ENCODE measurements around the gene METTL25B.

METTL25B gene

GRCh38 chr1:156692925-156693847 lies 35.1 kb upstream of the METTL25B start:
- H3K9me3 Mint-ChIP-seq: no peaks in the 10 kb centered on the region
- no peak overlapping the region for H3K4me3 Mint-ChIP-seq
- H3K36me3 Mint-ChIP-seq (ENCODE audit: low read depth): no peaks in the 10 kb centered on the region
- intact Hi-C loops (cut with micrococcal nuclease): no loop called here
- H3K4me1 Mint-ChIP-seq (ENCODE audit: low read depth): peaks cover 36% of the 10 kb centered on the region
- peaks cover 84% of the 10 kb centered on the region for H3K27me3 Mint-ChIP-seq
- no peak overlapping the region for H3K27ac Mint-ChIP-seq

- Mint-ChIP-seq H3K4me3 (no peak overlapping the region), H3K4me1 (ENCODE audit: low read depth) (peaks cover 39% of the 10 kb centered on the region), H3K9me3 (no peaks in the 10 kb centered on the region), H3K27me3 (peaks cover 82% of the 10 kb centered on the region), H3K36me3 (ENCODE audit: low read depth) (no peaks in the 10 kb centered on the region), H3K27ac (no peak overlapping the region)
- intact Hi-C loops (cut with micrococcal nuclease): no loop called here
These were observed 34.2 kb upstream of the METTL25B start for GRCh38 chr1:156693848-156694689.

- Mint-ChIP-seq H3K36me3 (ENCODE audit: low read depth) (no peaks in the 10 kb centered on the region), H3K4me3 (no peak overlapping the region), H3K4me1 (ENCODE audit: low read depth) (peaks cover 37% of the 10 kb centered on the region), H3K27ac (no peak overlapping the region), H3K27me3 (peaks cover 80% of the 10 kb centered on the region), H3K9me3 (no peaks in the 10 kb centered on the region)
- intact Hi-C loops (cut with micrococcal nuclease): no loop called here
These were observed 33.6 kb upstream of the METTL25B start for GRCh38 chr1:156694690-156694962.

GRCh38 chr1:156696755-156697154 lies 31.5 kb upstream of the METTL25B start:
- Mint-ChIP-seq H3K27me3 (peaks cover 70% of the 10 kb centered on the region), H3K4me1 (ENCODE audit: low read depth) (peaks cover 24% of the 10 kb centered on the region), H3K9me3 (no peaks in the 10 kb centered on the region), H3K4me3 (no peak overlapping the region), H3K36me3 (ENCODE audit: low read depth) (no peaks in the 10 kb centered on the region), H3K27ac (no peak overlapping the region)
- intact Hi-C loops (cut with micrococcal nuclease): no loop called here

- Mint-ChIP-seq H3K4me3 (no peak overlapping the region), H3K27ac (no peak overlapping the region), H3K36me3 (ENCODE audit: low read depth) (no peaks in the 10 kb centered on the region), H3K27me3 (peaks cover 69% of the 10 kb centered on the region), H3K4me1 (ENCODE audit: low read depth) (peaks cover 16% of the 10 kb centered on the region), H3K9me3 (no peaks in the 10 kb centered on the region)
- intact Hi-C loops (cut with micrococcal nuclease): no loop called here
These were observed 30.8 kb upstream of the METTL25B start for GRCh38 chr1:156697481-156697880.

- H3K27ac Mint-ChIP-seq: no peak overlapping the region
- intact Hi-C loops (cut with micrococcal nuclease): no loop called here
- H3K9me3 Mint-ChIP-seq: no peaks in the 10 kb centered on the region
- H3K4me3 Mint-ChIP-seq: no peak overlapping the region
- H3K4me1 Mint-ChIP-seq (ENCODE audit: low read depth): peaks cover 5% of the 10 kb centered on the region
- no peaks in the 10 kb centered on the region for H3K36me3 Mint-ChIP-seq (ENCODE audit: low read depth)
- H3K27me3 Mint-ChIP-seq: peaks cover 69% of the 10 kb centered on the region
These were observed 29.3 kb upstream of the METTL25B start for GRCh38 chr1:156698995-156699394.

GRCh38 chr1:156700736-156701531 lies 27.3 kb upstream of the METTL25B start:
- Mint-ChIP-seq H3K27ac (no peak overlapping the region), H3K4me3 (no peak overlapping the region), H3K36me3 (ENCODE audit: low read depth) (no peaks in the 10 kb centered on the region), H3K4me1 (ENCODE audit: low read depth) (peaks cover 21% of the 10 kb centered on the region), H3K27me3 (peaks cover 79% of the 10 kb centered on the region), H3K9me3 (no peaks in the 10 kb centered on the region)
- intact Hi-C loops (cut with micrococcal nuclease): no loop called here

GRCh38 chr1:156703336-156703735 lies 24.9 kb upstream of the METTL25B start:
- H3K4me3 Mint-ChIP-seq: no peak overlapping the region
- H3K27me3 Mint-ChIP-seq: peaks cover 87% of the 10 kb centered on the region
- intact Hi-C loops (cut with micrococcal nuclease): no loop called here
- H3K4me1 Mint-ChIP-seq (ENCODE audit: low read depth): peaks cover 44% of the 10 kb centered on the region
- H3K9me3 Mint-ChIP-seq: no peaks in the 10 kb centered on the region
- no peak overlapping the region for H3K27ac Mint-ChIP-seq
- no peaks in the 10 kb centered on the region for H3K36me3 Mint-ChIP-seq (ENCODE audit: low read depth)

- Mint-ChIP-seq H3K27ac (no peak overlapping the region), H3K27me3 (peaks cover 87% of the 10 kb centered on the region), H3K36me3 (ENCODE audit: low read depth) (no peaks in the 10 kb centered on the region), H3K4me1 (ENCODE audit: low read depth) (peaks cover 46% of the 10 kb centered on the region), H3K4me3 (no peak overlapping the region), H3K9me3 (no peaks in the 10 kb centered on the region)
- intact Hi-C loops (cut with micrococcal nuclease): no loop called here
These were observed 24.5 kb upstream of the METTL25B start for GRCh38 chr1:156703741-156704140.

- Mint-ChIP-seq H3K4me3 (no peak overlapping the region), H3K36me3 (ENCODE audit: low read depth) (no peaks in the 10 kb centered on the region), H3K27ac (no peak overlapping the region), H3K27me3 (peaks cover 87% of the 10 kb centered on the region), H3K9me3 (no peaks in the 10 kb centered on the region), H3K4me1 (ENCODE audit: low read depth) (peaks cover 44% of the 10 kb centered on the region)
- intact Hi-C loops (cut with micrococcal nuclease): no loop called here
These were observed 24.0 kb upstream of the METTL25B start for GRCh38 chr1:156704166-156704711.

- H3K36me3 Mint-ChIP-seq (ENCODE audit: low read depth): no peaks in the 10 kb centered on the region
- H3K4me3 Mint-ChIP-seq: peak overlapping the region; percentile 28
- no peaks in the 10 kb centered on the region for H3K9me3 Mint-ChIP-seq
- no peak overlapping the region for H3K27ac Mint-ChIP-seq
- intact Hi-C loops (cut with micrococcal nuclease): no loop called here
- peaks cover 87% of the 10 kb centered on the region for H3K27me3 Mint-ChIP-seq
- peaks cover 50% of the 10 kb centered on the region for H3K4me1 Mint-ChIP-seq (ENCODE audit: low read depth)
These were observed 23.3 kb upstream of the METTL25B start for GRCh38 chr1:156704930-156705320.

- Mint-ChIP-seq H3K4me1 (ENCODE audit: low read depth) (peaks cover 55% of the 10 kb centered on the region), H3K9me3 (no peaks in the 10 kb centered on the region), H3K4me3 (peak within 1 kb of the TSS; percentile 69), H3K27ac (peak within 1 kb of the TSS; percentile 50), H3K36me3 (ENCODE audit: low read depth) (no peaks in the 10 kb centered on the region), H3K27me3 (peaks cover 89% of the 10 kb centered on the region)
- intact Hi-C loops (cut with micrococcal nuclease): no loop called here
These were observed 22.9 kb upstream of the METTL25B start, which contains the start of gene CRABP2 for GRCh38 chr1:156705321-156705917. TSS of gene CRABP2 (minus strand) at chr1:156705583. CDS start at chr1:156705446, 137 bp downstream.

GRCh38 chr1:156705918-156706656 lies 22.2 kb upstream of the METTL25B start:
- Mint-ChIP-seq H3K27ac (peak overlapping the region; percentile 50), H3K4me3 (peak overlapping the region; percentile 69), H3K4me1 (ENCODE audit: low read depth) (peaks cover 58% of the 10 kb centered on the region)

More at GRCh38 chr1:156705918-156706656, 22.2 kb upstream of the METTL25B start:
- Mint-ChIP-seq H3K27me3 (peaks cover 85% of the 10 kb centered on the region), H3K36me3 (ENCODE audit: low read depth) (no peaks in the 10 kb centered on the region), H3K9me3 (no peaks in the 10 kb centered on the region)
- intact Hi-C loops (cut with micrococcal nuclease): no loop called here
